Measurements from ENCODE around the gene NAALADL2.
"Not testable (repeated sequence)": the region's sequence is repeated elsewhere in the genome, so short reads cannot be mapped to it uniquely, and the experiment has no call there.

- not testable (repeated sequence) for TF ChIP-seq CTCF (IDR thresholded peaks at IDR 0.05; ENCODE audit: borderline replicate concordance, extremely low read depth, low read length, poor library complexity, severe bottlenecking); EZH2 (IDR thresholded peaks at IDR 0.05; ENCODE audit: borderline replicate concordance, low read depth, low read length, severe bottlenecking)
Observed at GRCh38 chr3:175132706-175133105, 273.6 kb downstream of the NAALADL2 start.

All from DND-41 (cell line).